Measurements from ENCODE around the gene AP2B1. TPM values are rescaled to one million over a fixed set of nuclear protein-coding genes. Genes with fewer than 3 reads are reported as not detected.
A peak's percentile ranks its signal among the peaks of the same experiment; 100 is the strongest.

AP2B1 gene
- total and polyA plus RNA-seq, 9 of the 15 experiments (the other 6 are each of a cell fraction or from before 2014, with no cell fraction given), result 60.1 to 287 (median 105) TPM

- peak; percentile 73; the same call in 1 of the 2 replicates for TF ChIP-seq JUND (IDR thresholded peaks at IDR 0.05; ENCODE audit: borderline replicate concordance, low read depth, low read length)
- peak; percentile 86 for TF ChIP-seq JUND (tag; IDR thresholded peaks at IDR 0.05; ENCODE audit: borderline replicate concordance, low read depth, low read length)
- no peak for TF ChIP-seq NR1H2 (CRISPR knock-in tag; IDR thresholded peaks at IDR 0.05)
- TF ChIP-seq TAF9B (IDR thresholded peaks at IDR 0.05; ENCODE audit: partially characterized antibody), result peak; percentile 29
- TF ChIP-seq MYBL2 (IDR thresholded peaks at IDR 0.05; ENCODE audit: low read depth), result peak; percentile 51
- no peak for TF ChIP-seq MYBL2 (CRISPR knock-in tag; IDR thresholded peaks at IDR 0.05; ENCODE audit: borderline replicate concordance)
- TF ChIP-seq POLR2H (tag; IDR thresholded peaks at IDR 0.05; ENCODE audit: low read depth), result peak; percentile 50; the same call in 1 of the 2 replicates
- TF ChIP-seq TSHZ1 (CRISPR knock-in tag; IDR thresholded peaks at IDR 0.05), result no peak
- TF ChIP-seq TEAD4 (IDR thresholded peaks at IDR 0.05; ENCODE audit: low read length), result peak; percentile 69
- no peak for TF ChIP-seq TEAD4 (CRISPR knock-in tag; IDR thresholded peaks at IDR 0.05; ENCODE audit: borderline replicate concordance)
- no peak for TF ChIP-seq TRIM24 (IDR thresholded peaks at IDR 0.05)
- peak; percentile 76; the same call in 1 of the 2 replicates for TF ChIP-seq ZEB2 (IDR thresholded peaks at IDR 0.05)
- TF ChIP-seq ZBTB49 (CRISPR knock-in tag; IDR thresholded peaks at IDR 0.05; ENCODE audit: borderline replicate concordance), result no peak
- TF ChIP-seq MAFG (tag; conservative IDR thresholded peaks at IDR 0.05), result peak; percentile 32
- TF ChIP-seq BACH1 (tag; IDR thresholded peaks at IDR 0.05), result no peak
- no peak for TF ChIP-seq GTF3C2 (IDR thresholded peaks at IDR 0.05; ENCODE audit: borderline replicate concordance, extremely low read depth, insufficient read length)
- TF ChIP-seq TAL1 (IDR thresholded peaks at IDR 0.05), result 0 out of 2 replicates have a peak, but pooled peaks have one; percentile 6
- no peak for TF ChIP-seq SMAD4 (CRISPR knock-in tag; conservative IDR thresholded peaks at IDR 0.05)
Measured at GRCh38 chr17:35588196-35588920, 1.2 kb downstream of the AP2B1 start (continued).

Measured in K562 (cell line).